ENCODE measurements around the gene SLC25A23. TPM values are rescaled to one million over a fixed set of nuclear protein-coding genes. Genes with fewer than 3 reads are reported as not detected.
A peak's percentile ranks its signal among the peaks of the same experiment; 100 is the strongest.

SLC25A23 gene
- total RNA-seq, 2 experiments from 2014 or later: 27.5 to 28.0 TPM

GRCh38 chr19:6451583-6452222 is 7.9 kb downstream of the SLC25A23 start:
- no peaks in the 10 kb centered on the region for H3K4me1 Mint-ChIP-seq (ENCODE audit: low read depth)
- no peak overlapping the region for H3K4me3 Mint-ChIP-seq
- CTCF ChIA-PET: no interaction called here
- H3K27ac Mint-ChIP-seq: no peak overlapping the region
- H3K36me3 Mint-ChIP-seq (ENCODE audit: low read depth): peaks cover 43% of the 10 kb centered on the region
- H3K27me3 Mint-ChIP-seq (ENCODE audit: low read depth): no peaks in the 10 kb centered on the region
- DNase-seq (no peak), ATAC-seq (no peak)
- peaks cover 10% of the 10 kb centered on the region for H3K9me3 Mint-ChIP-seq (ENCODE audit: insufficient read depth)
- POLR2A ChIA-PET: no interaction called here

GRCh38 chr19:6450166-6450565 is 9.4 kb downstream of the SLC25A23 start:
- no peaks in the 10 kb centered on the region for H3K27me3 Mint-ChIP-seq (ENCODE audit: low read depth)
- ChIA-PET CTCF (interaction anchor here (0.6 kb wide), 1 partner anchor 13 kb away, joined by 4 read pairs; no protein-coding TSS in a partner anchor), POLR2A (no interaction called here)
- peaks cover 30% of the 10 kb centered on the region for H3K36me3 Mint-ChIP-seq (ENCODE audit: low read depth)
- ATAC-seq (no peak), DNase-seq (no peak)
- H3K27ac Mint-ChIP-seq: no peak overlapping the region
- peaks cover 7% of the 10 kb centered on the region for H3K9me3 Mint-ChIP-seq (ENCODE audit: insufficient read depth)
- no peak overlapping the region for H3K4me3 Mint-ChIP-seq
- no peaks in the 10 kb centered on the region for H3K4me1 Mint-ChIP-seq (ENCODE audit: low read depth)

GRCh38 chr19:6448045-6448444 is 11.5 kb downstream of the SLC25A23 start:
- ChIA-PET CTCF (no interaction called here), POLR2A (no interaction called here)
- ATAC-seq (no peak), DNase-seq (no peak)
- H3K27ac Mint-ChIP-seq: no peak overlapping the region
- no peak overlapping the region for H3K4me3 Mint-ChIP-seq
- peaks cover 10% of the 10 kb centered on the region for H3K36me3 Mint-ChIP-seq (ENCODE audit: low read depth)
- no peaks in the 10 kb centered on the region for H3K27me3 Mint-ChIP-seq (ENCODE audit: low read depth)
- H3K9me3 Mint-ChIP-seq (ENCODE audit: insufficient read depth): no peaks in the 10 kb centered on the region
- H3K4me1 Mint-ChIP-seq (ENCODE audit: low read depth): no peaks in the 10 kb centered on the region

- H3K4me3 Mint-ChIP-seq: no peak overlapping the region
Observed at GRCh38 chr19:6446452-6446851, 13.1 kb downstream of the SLC25A23 start.

GRCh38 chr19:6443986-6444385 is 15.6 kb downstream of the SLC25A23 start:
- Mint-ChIP-seq H3K27me3 (ENCODE audit: low read depth) (no peaks in the 10 kb centered on the region), H3K4me3 (no peak overlapping the region), H3K4me1 (ENCODE audit: low read depth) (no peaks in the 10 kb centered on the region), H3K9me3 (ENCODE audit: insufficient read depth) (no peaks in the 10 kb centered on the region), H3K27ac (no peak overlapping the region), H3K36me3 (ENCODE audit: low read depth) (no peaks in the 10 kb centered on the region)
- ATAC-seq: no peak
- DNase-seq: no peak
- ChIA-PET POLR2A (no interaction called here), CTCF (no interaction called here)

More at GRCh38 chr19:6446452-6446851, 13.1 kb downstream of the SLC25A23 start:
- ChIA-PET CTCF (no interaction called here), POLR2A (no interaction called here)
- DNase-seq: no peak
- ATAC-seq: no peak
- Mint-ChIP-seq H3K27ac (no peak overlapping the region), H3K9me3 (ENCODE audit: insufficient read depth) (no peaks in the 10 kb centered on the region), H3K36me3 (ENCODE audit: low read depth) (peaks cover 3% of the 10 kb centered on the region), H3K27me3 (ENCODE audit: low read depth) (no peaks in the 10 kb centered on the region), H3K4me1 (ENCODE audit: low read depth) (no peaks in the 10 kb centered on the region)

GRCh38 chr19:6442087-6442688 is 17.4 kb downstream of the SLC25A23 start:
- no peaks in the 10 kb centered on the region for H3K4me1 Mint-ChIP-seq (ENCODE audit: low read depth)
- no peaks in the 10 kb centered on the region for H3K36me3 Mint-ChIP-seq (ENCODE audit: low read depth)
- CTCF ChIA-PET: no interaction called here
- H3K27me3 Mint-ChIP-seq (ENCODE audit: low read depth): no peaks in the 10 kb centered on the region
- H3K4me3 Mint-ChIP-seq: no peak overlapping the region
- H3K9me3 Mint-ChIP-seq (ENCODE audit: insufficient read depth): no peaks in the 10 kb centered on the region
- ATAC-seq (no peak), DNase-seq (no peak)
- POLR2A ChIA-PET: no interaction called here
- H3K27ac Mint-ChIP-seq: no peak overlapping the region

- no peaks in the 10 kb centered on the region for H3K4me1 Mint-ChIP-seq (ENCODE audit: low read depth)
- ChIA-PET CTCF (no interaction called here), POLR2A (no interaction called here)
- no peak for DNase-seq
- no peaks in the 10 kb centered on the region for H3K36me3 Mint-ChIP-seq (ENCODE audit: low read depth)
- no peak overlapping the region for H3K4me3 Mint-ChIP-seq
- ATAC-seq: no peak
- H3K27me3 Mint-ChIP-seq (ENCODE audit: low read depth): no peaks in the 10 kb centered on the region
- no peak overlapping the region for H3K27ac Mint-ChIP-seq
- no peaks in the 10 kb centered on the region for H3K9me3 Mint-ChIP-seq (ENCODE audit: insufficient read depth)
Observed at GRCh38 chr19:6440905-6441304, 18.7 kb downstream of the SLC25A23 start.

- H3K27ac Mint-ChIP-seq: no peak overlapping the region
- CTCF ChIA-PET: no interaction called here
Observed at GRCh38 chr19:6439743-6440142, 19.8 kb downstream of the SLC25A23 start.

GRCh38 chr19:6433663-6434062 is 25.9 kb downstream of the SLC25A23 start, which contains the start of gene SLC25A41:
Gene SLC25A41 (minus strand): TSS chr19:6433763. CDS start chr19:6433693, 70 bp downstream.
- ChIA-PET CTCF (no interaction called here), POLR2A (no interaction called here)
- Mint-ChIP-seq H3K27me3 (ENCODE audit: low read depth) (no peaks in the 10 kb centered on the region), H3K4me1 (ENCODE audit: low read depth) (peaks cover 9% of the 10 kb centered on the region), H3K4me3 (no peak within 1 kb of the TSS), H3K27ac (no peak within 1 kb of the TSS), H3K9me3 (ENCODE audit: insufficient read depth) (no peaks in the 10 kb centered on the region), H3K36me3 (ENCODE audit: low read depth) (no peaks in the 10 kb centered on the region)
- DNase-seq (no peak), ATAC-seq (no peak)

More at GRCh38 chr19:6439743-6440142, 19.8 kb downstream of the SLC25A23 start:
- no peaks in the 10 kb centered on the region for H3K4me1 Mint-ChIP-seq (ENCODE audit: low read depth)
- H3K4me3 Mint-ChIP-seq: no peak overlapping the region
- H3K27me3 Mint-ChIP-seq (ENCODE audit: low read depth): no peaks in the 10 kb centered on the region
- DNase-seq (no peak), ATAC-seq (no peak)
- H3K36me3 Mint-ChIP-seq (ENCODE audit: low read depth): no peaks in the 10 kb centered on the region
- no peaks in the 10 kb centered on the region for H3K9me3 Mint-ChIP-seq (ENCODE audit: insufficient read depth)
- POLR2A ChIA-PET: no interaction called here

- H3K4me1 Mint-ChIP-seq (ENCODE audit: low read depth): peaks cover 9% of the 10 kb centered on the region
- no peak overlapping the region for H3K27ac Mint-ChIP-seq
- no peaks in the 10 kb centered on the region for H3K9me3 Mint-ChIP-seq (ENCODE audit: insufficient read depth)
- ChIA-PET CTCF (no interaction called here), POLR2A (no interaction called here)
- H3K36me3 Mint-ChIP-seq (ENCODE audit: low read depth): no peaks in the 10 kb centered on the region
- DNase-seq (no peak), ATAC-seq (no peak)
- H3K27me3 Mint-ChIP-seq (ENCODE audit: low read depth): no peaks in the 10 kb centered on the region
- H3K4me3 Mint-ChIP-seq: no peak overlapping the region
Observed at GRCh38 chr19:6433165-6433564, 26.4 kb downstream of the SLC25A23 start.

GRCh38 chr19:6431891-6432290 is 27.7 kb downstream of the SLC25A23 start:
- POLR2A ChIA-PET: no interaction called here
- no peaks in the 10 kb centered on the region for H3K27me3 Mint-ChIP-seq (ENCODE audit: low read depth)
- H3K36me3 Mint-ChIP-seq (ENCODE audit: low read depth): no peaks in the 10 kb centered on the region
- CTCF ChIA-PET: interaction anchor here (1.2 kb wide), 1 partner anchor 73 kb away, joined by 3 read pairs; no protein-coding TSS in a partner anchor
- H3K4me3 Mint-ChIP-seq: no peak overlapping the region
- ATAC-seq (no peak), DNase-seq (no peak)
- no peak overlapping the region for H3K27ac Mint-ChIP-seq
- peaks cover 9% of the 10 kb centered on the region for H3K4me1 Mint-ChIP-seq (ENCODE audit: low read depth)
- no peaks in the 10 kb centered on the region for H3K9me3 Mint-ChIP-seq (ENCODE audit: insufficient read depth)

- ChIA-PET POLR2A (no interaction called here), CTCF (no interaction called here)
- Mint-ChIP-seq H3K4me3 (peak overlapping the region; percentile 49), H3K27ac (peak overlapping the region; percentile 52), H3K36me3 (ENCODE audit: low read depth) (no peaks in the 10 kb centered on the region), H3K27me3 (ENCODE audit: low read depth) (no peaks in the 10 kb centered on the region), H3K9me3 (ENCODE audit: insufficient read depth) (no peaks in the 10 kb centered on the region), H3K4me1 (ENCODE audit: low read depth) (peaks cover 20% of the 10 kb centered on the region)
- ATAC-seq (no peak), DNase-seq (no peak)
Observed at GRCh38 chr19:6429419-6430221, 30.0 kb downstream of the SLC25A23 start.

Data from activated CD8-positive, alpha-beta T cell treated with anti-CD3 and anti-CD28 coated beads, Interleukin-2, amount 10 ng/mL, durations not matched to agents 7 days and 5 days (primary cell).